HFFc6 (cell line): ENCODE measurements around the gene ARHGAP15. TPM values are rescaled to one million over a fixed set of nuclear protein-coding genes. Genes with fewer than 3 reads are reported as not detected.
A peak's percentile ranks its signal among the peaks of the same experiment; 100 is the strongest.

Experiments used
- DNase-seq: peaks from one replicate; pipeline ENCODE4 v3.0.0-alpha.2; 2018
- H3K27ac Mint-ChIP-seq: 2 replicates; pipeline ENCODE4 v1.8.0; 2020; ENCODE audit warnings: mild to moderate bottlenecking, mixed read lengths
- H3K27me3 Mint-ChIP-seq: 2 replicates; pipeline ENCODE4 v1.8.0; 2021; ENCODE audit warnings: mild to moderate bottlenecking, moderate library complexity, mixed read lengths; ENCODE audit not compliant: insufficient read depth
- H3K36me3 Mint-ChIP-seq: 2 replicates; pipeline ENCODE4 v1.8.0; 2021; ENCODE audit warnings: low read depth, mixed read lengths
- H3K4me1 Mint-ChIP-seq: 2 replicates; pipeline ENCODE4 v1.8.0; 2020; ENCODE audit warnings: low read depth, mixed read lengths
- H3K4me3 Mint-ChIP-seq: 2 replicates; pipeline ENCODE4 v1.8.0; 2020; ENCODE audit warnings: mild to moderate bottlenecking, moderate library complexity, mixed read lengths
- H3K9me3 Mint-ChIP-seq: 2 replicates; pipeline ENCODE4 v1.8.0; 2020; ENCODE audit warnings: mild to moderate bottlenecking, mixed read lengths
- total RNA-seq, 6 experiments: library from RNA; stranded (reverse); fragmentation: NEBNext Ultra II Directional; extraction: Animal tissue kit (Norgen Biotek cat#: 25700); gene quantifications; 2 replicates in 1 of 6; 3 replicates in 5 of 6; pipeline ENCODE4 v1.2.3, GENCODE V29; 2021
- TF ChIP-seq, protein P1 (sequence below): fragments of 200-600 bp; sonication (generic); IDR thresholded peaks from 2 replicates; pipeline ENCODE4 v1.5.0; 2021; ENCODE audit warnings: antibody characterized with exemption, mild to moderate bottlenecking

Gene ARHGAP15
- total RNA-seq, 6 experiments from 2014 or later, result not detected

DNA sequence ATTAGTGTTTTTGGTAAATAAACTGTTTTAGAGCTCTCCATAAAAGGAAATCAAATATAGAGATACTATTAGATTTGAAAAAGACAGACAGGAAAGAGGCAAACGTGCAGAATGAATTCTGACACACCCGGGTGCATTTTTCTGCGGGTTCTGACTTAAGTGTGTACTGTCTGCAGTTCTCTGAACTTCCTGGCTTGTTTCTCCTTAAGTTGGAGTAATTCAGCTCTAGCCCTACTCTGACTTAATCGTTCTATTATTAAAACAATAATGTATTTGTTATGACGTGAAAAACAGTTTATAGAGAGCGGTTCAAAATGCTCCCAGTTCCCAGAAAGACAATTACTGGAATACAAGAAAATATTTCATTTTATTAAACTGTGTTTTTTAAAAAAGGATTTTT lies 305.9 kb downstream of the ARHGAP15 start:
- no peak for DNase-seq
- Mint-ChIP-seq H3K9me3 (no peaks in the 10 kb centered on the region), H3K36me3 (no peaks in the 10 kb centered on the region), H3K4me1 (peaks cover 60% of the 10 kb centered on the region), H3K4me3 (peak overlapping the region; percentile 7; the same call in 1 of the 2 replicates), H3K27ac (no peak overlapping the region), H3K27me3 (no peaks in the 10 kb centered on the region)
- TF ChIP-seq, protein P1, sequence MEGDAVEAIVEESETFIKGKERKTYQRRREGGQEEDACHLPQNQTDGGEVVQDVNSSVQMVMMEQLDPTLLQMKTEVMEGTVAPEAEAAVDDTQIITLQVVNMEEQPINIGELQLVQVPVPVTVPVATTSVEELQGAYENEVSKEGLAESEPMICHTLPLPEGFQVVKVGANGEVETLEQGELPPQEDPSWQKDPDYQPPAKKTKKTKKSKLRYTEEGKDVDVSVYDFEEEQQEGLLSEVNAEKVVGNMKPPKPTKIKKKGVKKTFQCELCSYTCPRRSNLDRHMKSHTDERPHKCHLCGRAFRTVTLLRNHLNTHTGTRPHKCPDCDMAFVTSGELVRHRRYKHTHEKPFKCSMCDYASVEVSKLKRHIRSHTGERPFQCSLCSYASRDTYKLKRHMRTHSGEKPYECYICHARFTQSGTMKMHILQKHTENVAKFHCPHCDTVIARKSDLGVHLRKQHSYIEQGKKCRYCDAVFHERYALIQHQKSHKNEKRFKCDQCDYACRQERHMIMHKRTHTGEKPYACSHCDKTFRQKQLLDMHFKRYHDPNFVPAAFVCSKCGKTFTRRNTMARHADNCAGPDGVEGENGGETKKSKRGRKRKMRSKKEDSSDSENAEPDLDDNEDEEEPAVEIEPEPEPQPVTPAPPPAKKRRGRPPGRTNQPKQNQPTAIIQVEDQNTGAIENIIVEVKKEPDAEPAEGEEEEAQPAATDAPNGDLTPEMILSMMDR, result no peak

DNA sequence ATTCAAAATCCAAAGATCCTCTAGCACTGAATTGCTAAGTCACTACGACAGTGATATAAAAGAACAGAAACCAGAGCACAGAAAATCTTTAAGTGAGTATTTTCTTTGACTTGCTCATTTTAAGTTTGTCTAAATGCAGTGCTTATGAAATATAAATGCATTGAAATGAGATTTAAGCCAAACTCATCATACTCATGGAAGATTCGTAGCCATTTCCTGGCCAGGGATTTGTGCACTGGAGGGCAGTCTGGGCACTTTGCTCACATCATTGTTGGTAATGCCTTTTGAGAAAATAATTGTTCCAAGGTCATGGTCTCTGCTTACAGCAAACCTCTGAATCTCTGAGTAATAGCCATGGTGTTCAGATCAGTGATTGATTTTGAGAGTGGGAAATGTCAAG lies 307.7 kb downstream of the ARHGAP15 start:
- Mint-ChIP-seq H3K36me3 (no peaks in the 10 kb centered on the region), H3K27ac (no peak overlapping the region), H3K9me3 (no peaks in the 10 kb centered on the region), H3K4me3 (no peak overlapping the region), H3K4me1 (peaks cover 42% of the 10 kb centered on the region), H3K27me3 (no peaks in the 10 kb centered on the region; the same call in 1 of the 2 replicates)
- DNase-seq, result no peak
- TF ChIP-seq, protein P1, result no peak

DNA sequence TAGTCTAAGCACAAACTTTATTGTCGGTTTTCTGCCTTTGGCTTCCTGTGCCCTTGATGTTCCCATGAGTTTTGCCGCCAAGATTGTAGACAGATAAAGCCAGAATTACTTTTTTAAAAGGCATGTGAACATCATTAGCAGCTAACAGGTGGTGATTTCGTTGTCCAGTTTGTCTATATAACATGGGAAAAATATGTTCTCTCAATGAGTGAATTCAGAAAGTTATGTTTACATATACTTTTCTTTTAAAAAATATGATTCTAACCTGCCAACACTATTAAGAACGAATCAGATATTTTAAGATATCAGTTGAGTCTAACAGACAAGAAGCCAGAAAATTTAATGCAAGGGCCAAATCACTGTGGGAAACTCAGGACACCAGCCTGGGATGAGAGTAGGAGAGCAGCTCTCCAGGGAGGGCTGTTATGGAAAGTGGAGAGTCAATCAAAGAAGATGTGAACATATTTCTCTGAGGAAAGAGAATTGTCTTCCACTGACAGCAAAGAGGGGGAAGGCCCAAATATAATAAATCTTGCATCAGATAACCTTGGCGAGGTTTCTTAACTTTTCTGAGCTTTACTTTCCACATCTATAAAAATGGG lies 311.3 kb downstream of the ARHGAP15 start:
- peaks cover 6% of the 10 kb centered on the region for H3K4me1 Mint-ChIP-seq
- TF ChIP-seq, protein P1, result no peak
- H3K36me3 Mint-ChIP-seq, result no peaks in the 10 kb centered on the region
- H3K27me3 Mint-ChIP-seq, result no peaks in the 10 kb centered on the region; the same call in 1 of the 2 replicates
- no peak for DNase-seq
- no peaks in the 10 kb centered on the region for H3K9me3 Mint-ChIP-seq
- H3K4me3 Mint-ChIP-seq, result no peak overlapping the region
- no peak overlapping the region for H3K27ac Mint-ChIP-seq

DNA sequence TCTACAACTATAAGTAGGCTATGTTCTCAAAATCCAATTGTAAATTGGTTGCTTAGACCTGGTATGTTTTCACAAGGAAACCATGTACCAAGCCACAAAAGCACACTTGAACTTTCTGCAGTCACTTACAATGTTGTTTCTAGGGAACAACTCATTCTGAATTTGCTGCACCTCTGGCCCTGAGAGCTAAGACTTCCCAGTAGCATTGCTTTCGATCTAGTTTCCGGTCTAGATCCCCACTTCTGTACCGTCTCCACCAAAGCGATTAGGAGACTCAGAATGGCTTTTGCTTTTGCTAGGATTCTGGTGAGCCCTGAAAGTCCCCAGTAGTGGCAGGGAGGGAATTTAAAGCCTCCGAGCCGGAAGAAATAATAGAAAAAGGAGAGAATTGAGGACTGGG lies 313.0 kb downstream of the ARHGAP15 start:
- peaks cover 6% of the 10 kb centered on the region for H3K4me1 Mint-ChIP-seq
- H3K4me3 Mint-ChIP-seq, result no peak overlapping the region
- H3K9me3 Mint-ChIP-seq, result no peaks in the 10 kb centered on the region
- H3K27me3 Mint-ChIP-seq, result no peaks in the 10 kb centered on the region; the same call in 1 of the 2 replicates
- TF ChIP-seq, protein P1, result no peak
- H3K36me3 Mint-ChIP-seq, result no peaks in the 10 kb centered on the region
- DNase-seq, result no peak
- H3K27ac Mint-ChIP-seq, result no peak overlapping the region

DNA sequence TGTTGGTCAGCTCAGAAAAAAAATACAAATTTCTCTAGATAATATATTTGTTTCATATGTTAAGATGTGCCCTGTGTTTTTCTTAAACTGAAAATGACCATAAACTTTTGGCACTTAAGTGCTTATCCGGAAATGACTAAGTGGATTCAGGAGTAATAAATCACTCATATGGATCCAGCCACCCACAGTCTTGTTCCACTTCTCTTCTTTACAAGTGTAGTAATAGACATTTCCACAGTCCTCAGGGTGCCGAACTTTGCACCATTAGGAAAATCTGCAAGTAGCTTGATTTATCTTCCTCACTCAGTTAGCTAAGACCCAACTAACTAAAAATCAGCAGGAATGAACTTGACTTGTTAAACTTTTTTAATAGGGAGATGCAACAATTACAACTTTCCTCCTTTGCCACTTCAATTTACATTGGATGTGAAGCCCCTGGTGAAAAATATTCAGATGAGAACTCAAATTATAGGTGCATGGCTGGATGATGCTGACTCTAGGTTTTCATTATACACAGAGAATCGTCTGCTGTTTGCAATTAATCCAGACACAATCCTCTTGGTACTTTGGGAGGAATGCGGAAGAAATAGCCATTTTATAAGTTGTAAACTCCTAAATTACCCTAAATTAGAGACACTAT lies 322.5 kb downstream of the ARHGAP15 start:
- no peak overlapping the region for H3K4me3 Mint-ChIP-seq
- TF ChIP-seq, protein P1, result no peak
- H3K27me3 Mint-ChIP-seq, result no peaks in the 10 kb centered on the region; the same call in none of the 2 replicates
- peaks cover 26% of the 10 kb centered on the region for H3K4me1 Mint-ChIP-seq
- no peaks in the 10 kb centered on the region for H3K36me3 Mint-ChIP-seq
- H3K9me3 Mint-ChIP-seq, result no peaks in the 10 kb centered on the region
- DNase-seq, result peak; percentile 25
- no peak overlapping the region for H3K27ac Mint-ChIP-seq
